CD14-positive monocyte (primary cell): ENCODE measurements around the gene ZBTB43. TPM values are rescaled to one million over a fixed set of nuclear protein-coding genes. Genes with fewer than 3 reads are reported as not detected.
A peak's percentile ranks its signal among the peaks of the same experiment; 100 is the strongest.

Experiments used
- DNase-seq, 3 donors: peaks; one replicate each; pipeline ENCODE4 v3.0.0-alpha.2; 2011 to 2022
- H2AFZ ChIP-seq: 2 replicates; pipeline ENCODE4 v1.6.0; 2012; ENCODE audit warnings: mild to moderate bottlenecking, low read depth, low read length, inconsistent platforms; ENCODE audit not compliant: insufficient read depth, poor library complexity, severe bottlenecking
- H3K27ac ChIP-seq, 2 donors: 1 replicate in 1 of 2; 2 replicates in 1 of 2; pipeline ENCODE4 v1.5.1; 2012 to 2013; ENCODE audit warnings: low read length in 2 of 2, control low read depth in 1 of 2, inconsistent platforms in 1 of 2, low read depth in 1 of 2, mild to moderate bottlenecking in 1 of 2
- H3K27me3 ChIP-seq, 2 donors: one replicate each; pipeline versions ENCODE4 v1.6.0 to v1.6.1; 2011 to 2013; ENCODE audit warnings: low read length in 2 of 2; ENCODE audit not compliant: control insufficient read depth in 2 of 2, insufficient read depth in 2 of 2
- H3K36me3 ChIP-seq, 2 donors: replicated peaks in 1 of 2; 1 replicate in 1 of 2; 2 replicates in 1 of 2; pipeline versions ENCODE4 v1.5.1 to v1.6.1; 2012 to 2013; ENCODE audit warnings: low read length in 2 of 2, control low read depth in 1 of 2, inconsistent platforms in 1 of 2, mild to moderate bottlenecking in 1 of 2; ENCODE audit not compliant: insufficient read depth in 2 of 2, control insufficient read depth in 1 of 2
- H3K4me1 ChIP-seq, 2 donors: 1 replicate in 1 of 2; 2 replicates in 1 of 2; pipeline versions ENCODE4 v1.5.1 to v1.6.1; 2012 to 2013; ENCODE audit warnings: low read length in 2 of 2, control low read depth in 1 of 2, inconsistent platforms in 1 of 2, mild to moderate bottlenecking in 1 of 2, moderate library complexity in 1 of 2; ENCODE audit not compliant: insufficient read depth in 2 of 2, control insufficient read depth in 1 of 2
- H3K4me2 ChIP-seq: replicated peaks from 2 replicates; pipeline ENCODE3; 2012; ENCODE audit warnings: low read length, moderate library complexity, mild to moderate bottlenecking; ENCODE audit not compliant: poor library complexity, severe bottlenecking; ENCODE audit errors: extremely low read depth
- H3K4me3 ChIP-seq, 3 experiments: fragments of 200-600 bp in 1 of 3; sonication (generic) in 1 of 3; replicated peaks in 1 of 3; 1 replicate in 2 of 3; 2 replicates in 1 of 3; pipeline ENCODE4 v1.5.1; 2011 to 2013; ENCODE audit warnings: low read length in 3 of 3, mild to moderate bottlenecking in 3 of 3, control low read depth in 2 of 3, low read depth in 2 of 3, inconsistent platforms in 1 of 3, moderate library complexity in 1 of 3
- H3K79me2 ChIP-seq: 2 replicates; pipeline ENCODE4 v1.6.0; 2012; ENCODE audit warnings: mild to moderate bottlenecking, control low read depth, inconsistent platforms, low read length, moderate library complexity; ENCODE audit not compliant: insufficient read depth
- H3K9ac ChIP-seq: 2 replicates; pipeline ENCODE4 v1.6.0; 2017; ENCODE audit warnings: low read length, mild to moderate bottlenecking; ENCODE audit not compliant: insufficient read depth, poor library complexity, severe bottlenecking
- H3K9me3 ChIP-seq, 2 donors: replicated peaks in 1 of 2; 1 replicate in 1 of 2; 2 replicates in 1 of 2; pipeline versions ENCODE4 v1.5.1 to v1.6.1; 2012 to 2013; ENCODE audit warnings: low read length in 2 of 2, control low read depth in 1 of 2; ENCODE audit not compliant: control insufficient read depth in 1 of 2, insufficient read depth in 1 of 2
- H4K20me1 ChIP-seq: 2 replicates; pipeline ENCODE4 v1.6.0; 2012; ENCODE audit warnings: mild to moderate bottlenecking, low read length, control low read depth, moderate library complexity; ENCODE audit not compliant: insufficient read depth
- H3K27ac Mint-ChIP-seq, 7 donors: one replicate each; pipeline ENCODE4 v1.8.0; 2020; ENCODE audit warnings: mild to moderate bottlenecking in 7 of 7, mixed read lengths in 7 of 7, moderate library complexity in 6 of 7, inconsistent platforms in 2 of 7
- H3K27me3 Mint-ChIP-seq, 3 donors: one replicate each; pipeline ENCODE4 v1.8.0; 2021 to 2022; ENCODE audit warnings: low read depth in 3 of 3, mild to moderate bottlenecking in 3 of 3, mixed read lengths in 3 of 3, moderate library complexity in 3 of 3, inconsistent platforms in 1 of 3
- H3K36me3 Mint-ChIP-seq, 2 donors: one replicate each; pipeline ENCODE4 v1.8.0; 2020; ENCODE audit warnings: mixed read lengths in 2 of 2, inconsistent platforms in 1 of 2, mild to moderate bottlenecking in 1 of 2
- H3K4me1 Mint-ChIP-seq: one replicate; pipeline ENCODE4 v1.8.0; 2020; ENCODE audit warnings: mild to moderate bottlenecking, mixed read lengths
- H3K4me3 Mint-ChIP-seq, 2 donors: one replicate each; pipeline ENCODE4 v1.8.0; 2020; ENCODE audit warnings: mild to moderate bottlenecking in 2 of 2, mixed read lengths in 2 of 2, moderate library complexity in 1 of 2
- H3K9me3 Mint-ChIP-seq, 7 donors: one replicate each; pipeline ENCODE4 v1.8.0; 2020 to 2022; ENCODE audit warnings: mixed read lengths in 7 of 7, mild to moderate bottlenecking in 6 of 7, moderate library complexity in 6 of 7, inconsistent platforms in 2 of 7
- CTCF ChIP-seq: fragments of 200-600 bp; IDR thresholded peaks from one replicate; pipeline ENCODE4 v1.8.0; 2022; ENCODE audit warnings: antibody characterized with exemption, mild to moderate bottlenecking
- WGBS: methylation state at CpG from one replicate; pipeline ENCODE4 v1.1.5; 2013; ENCODE audit warnings: missing lambda C conversion rate; ENCODE audit not compliant: insufficient coverage; 5-methylcytosine and 5-hydroxymethylcytosine counted together
- intact Hi-C, 2 donors: fragments of 100-400 bp; cut with micrococcal nuclease; formaldehyde crosslinking; loops; one replicate each; pipeline versions ENCODE4 v1.15.0 to v1.15.1; 2023
- polyA plus RNA-seq, 3 donors: library from polyadenylated mRNA; depleted of rRNA in 1 of 3; unstranded in 2 of 3; stranded (reverse) in 1 of 3; fragments of 300-500 nt in 2 of 3; fragments of >200 nt in 1 of 3; fragmentation: Illumina TruSeq in 2 of 3; gene quantifications; 1 replicate in 2 of 3; 2 replicates in 1 of 3; pipeline ENCODE4 v1.2.3, GENCODE V29; 2012 to 2021

ZBTB43 gene
- polyA plus RNA-seq, 3 donors: 6.1 to 15.9 (median 6.8) TPM

- Mint-ChIP-seq H3K4me3 (no peak overlapping the region), H3K27ac (peak overlapping the region in 3 of 7 donors; percentile 19 to 81 (median 65)), H3K9me3 (peaks cover 31 to 41% (median 33%) of the 10 kb centered on the region in 7 donors), H3K4me1 (peaks cover 11% of the 10 kb centered on the region), H3K27me3 (no peaks in the 10 kb centered on the region), H3K36me3 (peaks cover 68 to 85% of the 10 kb centered on the region in 2 donors)
- H3K27me3 ChIP-seq: no peaks in the 10 kb centered on the region
- peaks cover 32 to 90% of the 10 kb centered on the region in 2 donors for H3K36me3 ChIP-seq
- TF ChIP-seq CTCF: no peak
- H3K9ac ChIP-seq: no peak overlapping the region
- no peak overlapping the region for H3K4me2 ChIP-seq
- 100% methylated on average over 4 of the region's 5 CpGs for WGBS
- no peak overlapping the region for H2AFZ ChIP-seq
- peaks cover 76% of the 10 kb centered on the region for H3K79me2 ChIP-seq
- no peak for DNase-seq
- peaks cover 0 to 9% of the 10 kb centered on the region in 2 donors for H3K4me1 ChIP-seq
- H3K9me3 ChIP-seq: peaks cover 25% of the 10 kb centered on the region in 2 donors
- H4K20me1 ChIP-seq: peaks cover 66% of the 10 kb centered on the region
- H3K27ac ChIP-seq: no peak overlapping the region
- intact Hi-C loops: no loop called here
- H3K4me3 ChIP-seq: no peak overlapping the region
These were observed 13.6 kb downstream of the ZBTB43 start for GRCh38 chr9:126818482-126818881.

GRCh38 chr9:126819482-126819881 is 14.6 kb downstream of the ZBTB43 start:
- Histone ChIP-seq H3K4me3 (no peak overlapping the region), H3K36me3 (peaks cover 29 to 90% of the 10 kb centered on the region in 2 donors), H3K79me2 (peaks cover 73% of the 10 kb centered on the region), H4K20me1 (peaks cover 70% of the 10 kb centered on the region), H2AFZ (no peak overlapping the region), H3K4me1 (peaks cover 0 to 9% of the 10 kb centered on the region in 2 donors), H3K27me3 (no peaks in the 10 kb centered on the region), H3K9me3 (peaks cover 17 to 22% of the 10 kb centered on the region in 2 donors), H3K27ac (peak overlapping the region in 1 of 2 donors; percentile 7), H3K4me2 (no peak overlapping the region), H3K9ac (no peak overlapping the region)
- Mint-ChIP-seq H3K27ac (peak overlapping the region; percentile 38 to 81 (median 68)), H3K4me1 (peaks cover 13% of the 10 kb centered on the region), H3K9me3 (peaks cover 28 to 38% (median 29%) of the 10 kb centered on the region in 7 donors), H3K36me3 (peaks cover 66 to 77% of the 10 kb centered on the region in 2 donors), H3K4me3 (no peak overlapping the region), H3K27me3 (no peaks in the 10 kb centered on the region)
- DNase-seq: no peak
- TF ChIP-seq CTCF: no peak
- no CpG with 5 or more reads among the region's 1 CpG for WGBS
- intact Hi-C loops: no loop called here
